Naive thymus-derived CD4-positive, alpha-beta T cell (primary cell): ENCODE results near the gene DAPK1. TPM values are rescaled to one million over a fixed set of nuclear protein-coding genes. Genes with fewer than 3 reads are reported as not detected.
"Not testable (repeated sequence)": the region's sequence is repeated elsewhere in the genome, so short reads cannot be mapped to it uniquely, and the experiment has no call there.

Experiments
- ATAC-seq: fragments of 150-1000 bp; cut with Tn5 transposase; 2 replicates; pipeline ENCODE4 v1.10.0; 2021; ENCODE audit warnings: mild to moderate bottlenecking, moderate library complexity
- CTCF ChIA-PET: fragments of 350-600 bp; sonication (Branson Sonifier 250); formaldehyde crosslinking; loops from one replicate; lab custom pipeline; 2021; ENCODE audit warnings: antibody characterized with exemption; lab: Charles Lee
- POLR2A ChIA-PET: fragments of 350-600 bp; sonication (Branson Sonifier 250); formaldehyde crosslinking; loops from one replicate; lab custom pipeline; 2021; ENCODE audit warnings: antibody characterized with exemption, inconsistent platforms; lab: Charles Lee
- DNase-seq, 9 donors: peaks; one replicate each; pipeline versions ENCODE4 v3.0.0 to v3.0.0-alpha.2; 2020 to 2022; ENCODE audit warnings: mixed read lengths in 1 of 9
- H3K27ac ChIP-seq: one replicate; pipeline ENCODE4 v1.7.0; 2013; ENCODE audit warnings: mild to moderate bottlenecking, low read depth, low read length, moderate library complexity
- H3K27me3 ChIP-seq, 2 donors: one replicate each; pipeline ENCODE4 v1.7.0; 2013; ENCODE audit warnings: low read length in 2 of 2, mild to moderate bottlenecking in 2 of 2, moderate library complexity in 2 of 2; ENCODE audit not compliant: control insufficient read depth in 2 of 2, insufficient read depth in 2 of 2
- H3K36me3 ChIP-seq, 3 experiments: 1 replicate in 2 of 3; 2 replicates in 1 of 3; pipeline ENCODE4 v1.7.0; 2013; ENCODE audit warnings: low read length in 3 of 3, mild to moderate bottlenecking in 3 of 3, moderate library complexity in 1 of 3; ENCODE audit not compliant: insufficient read depth in 3 of 3, control insufficient read depth in 2 of 3
- H3K4me1 ChIP-seq, 2 donors: one replicate each; pipeline ENCODE4 v1.7.0; 2013; ENCODE audit warnings: low read length in 2 of 2, mild to moderate bottlenecking in 2 of 2, moderate library complexity in 1 of 2; ENCODE audit not compliant: control insufficient read depth in 2 of 2, insufficient read depth in 2 of 2
- H3K4me3 ChIP-seq: 2 replicates; pipeline ENCODE4 v1.7.0; 2013; ENCODE audit warnings: mild to moderate bottlenecking, low read length
- H3K9me3 ChIP-seq, 3 experiments: 1 replicate in 2 of 3; 2 replicates in 1 of 3; pipeline ENCODE4 v1.7.0; 2013; ENCODE audit warnings: low read length in 3 of 3; ENCODE audit not compliant: control insufficient read depth in 2 of 3
- H3K27ac Mint-ChIP-seq, 9 donors: one replicate each; pipeline ENCODE4 v1.8.0; 2020 to 2022; ENCODE audit warnings: mixed read lengths in 9 of 9, mild to moderate bottlenecking in 8 of 9, moderate library complexity in 5 of 9, inconsistent platforms in 2 of 9
- H3K27me3 Mint-ChIP-seq, 5 donors: one replicate each; pipeline ENCODE4 v1.8.0; 2021 to 2022; ENCODE audit warnings: mixed read lengths in 5 of 5, mild to moderate bottlenecking in 1 of 5
- H3K36me3 Mint-ChIP-seq, 5 donors: one replicate each; pipeline ENCODE4 v1.8.0; 2020 to 2022; ENCODE audit warnings: mixed read lengths in 5 of 5, mild to moderate bottlenecking in 3 of 5, inconsistent platforms in 1 of 5
- H3K4me1 Mint-ChIP-seq, 7 donors: one replicate each; pipeline ENCODE4 v1.8.0; 2020 to 2022; ENCODE audit warnings: mixed read lengths in 7 of 7, mild to moderate bottlenecking in 3 of 7, inconsistent platforms in 1 of 7
- H3K4me3 Mint-ChIP-seq, 10 donors: one replicate each; pipeline ENCODE4 v1.8.0; 2020 to 2022; ENCODE audit warnings: mild to moderate bottlenecking in 10 of 10, mixed read lengths in 10 of 10, moderate library complexity in 6 of 10, inconsistent platforms in 2 of 10
- H3K9me3 Mint-ChIP-seq, 11 donors: one replicate each; pipeline ENCODE4 v1.8.0; 2020 to 2022; ENCODE audit warnings: mixed read lengths in 11 of 11, mild to moderate bottlenecking in 4 of 11, inconsistent platforms in 1 of 11, moderate library complexity in 1 of 11
- intact Hi-C, 2 donors: fragments of 100-400 bp; cut with micrococcal nuclease; formaldehyde crosslinking; loops; one replicate each; pipeline ENCODE4 v1.15.1; 2023
- polyA plus RNA-seq, 2 donors: library from polyadenylated mRNA; unstranded; fragments of 300-500 nt; fragmentation: Illumina TruSeq; gene quantifications; one replicate each; pipeline ENCODE4 v1.2.3, GENCODE V29; 2021
- total RNA-seq, 6 experiments: library from RNA in 5 of 6; stranded (reverse) in 5 of 6; gene quantifications; 1 replicate in 5 of 6; 2 replicates in 1 of 6; pipeline ENCODE4 v1.2.3 and lab custom pipeline; 2021 to 2026

DAPK1 gene
- total and polyA plus RNA-seq, 7 experiments from 2014 or later = 0.20 to 44.8 (median 1.9) TPM

DNA sequence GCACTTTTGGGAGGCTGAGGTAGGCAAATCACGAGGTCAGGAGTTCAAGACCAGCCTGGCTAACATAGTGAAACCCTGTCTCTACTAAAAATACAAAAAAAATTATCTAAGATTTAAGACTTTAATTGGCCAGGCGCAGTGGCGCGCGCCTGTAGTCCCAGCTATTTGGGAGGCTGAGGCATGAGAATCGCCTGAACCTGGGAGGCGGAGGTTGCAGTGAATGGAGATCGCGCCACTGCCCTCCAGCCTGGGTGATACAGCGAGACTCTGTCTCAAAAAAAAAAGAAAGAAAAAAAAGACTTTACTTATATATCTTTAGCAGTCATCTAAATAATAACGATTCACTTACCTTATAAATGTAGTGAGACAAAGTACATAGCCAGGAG lies 3.6 kb downstream of the DAPK1 start:
- H3K36me3 Mint-ChIP-seq, H3K27ac Mint-ChIP-seq, intact Hi-C loops, POLR2A ChIA-PET, H3K36me3 ChIP-seq, ATAC-seq, H3K27ac ChIP-seq, H3K27me3 ChIP-seq, H3K4me1 ChIP-seq, H3K4me3 Mint-ChIP-seq, H3K4me3 ChIP-seq, H3K9me3 Mint-ChIP-seq, DNase-seq, CTCF ChIA-PET, H3K9me3 ChIP-seq: not testable (repeated sequence)
- peaks cover 0 to 20% (median 10%) of the 10 kb centered on the region in 7 donors for H3K4me1 Mint-ChIP-seq
- peaks cover 41 to 53% (median 45%) of the 10 kb centered on the region in 5 donors for H3K27me3 Mint-ChIP-seq

DNA sequence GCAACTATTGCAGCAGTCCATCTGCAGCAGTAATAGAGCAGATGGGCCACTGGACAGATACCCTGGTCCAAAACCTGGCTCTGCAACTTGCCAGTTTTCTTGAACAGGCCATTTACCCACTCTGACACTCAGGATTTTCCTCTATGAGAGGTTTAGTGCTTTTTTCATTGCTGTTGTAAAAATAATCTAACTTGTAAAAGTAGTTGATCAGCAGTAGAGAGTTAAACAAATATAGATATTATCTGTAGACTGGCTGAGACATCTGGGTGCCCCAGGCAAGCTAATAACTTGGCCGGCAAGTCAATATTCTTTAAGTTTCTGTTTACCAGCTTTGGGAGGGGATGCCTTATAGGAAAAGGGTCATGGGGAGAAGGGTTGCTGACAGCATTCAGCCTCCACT lies 4.1 kb downstream of the DAPK1 start:
- CTCF ChIA-PET = no interaction called here
- POLR2A ChIA-PET = no interaction called here
- ATAC-seq (no peak), DNase-seq (no peak)
- no peaks in the 10 kb centered on the region for H3K36me3 ChIP-seq
- H3K4me3 ChIP-seq = no peak overlapping the region
- no peaks in the 10 kb centered on the region for H3K27me3 ChIP-seq
- no peaks in the 10 kb centered on the region for H3K4me1 ChIP-seq
- intact Hi-C loops = no loop called here
- no peak overlapping the region for H3K27ac Mint-ChIP-seq
- H3K9me3 ChIP-seq = no peaks in the 10 kb centered on the region
- peaks cover 38 to 48% (median 43%) of the 10 kb centered on the region in 5 donors for H3K27me3 Mint-ChIP-seq
- H3K9me3 Mint-ChIP-seq = peaks cover 0 to 3% (median 0%) of the 10 kb centered on the region in 11 donors
- no peak overlapping the region for H3K27ac ChIP-seq
- H3K4me1 Mint-ChIP-seq = peaks cover 0 to 20% (median 10%) of the 10 kb centered on the region in 7 donors
- H3K4me3 Mint-ChIP-seq = no peak overlapping the region
- H3K36me3 Mint-ChIP-seq = no peaks in the 10 kb centered on the region

DNA sequence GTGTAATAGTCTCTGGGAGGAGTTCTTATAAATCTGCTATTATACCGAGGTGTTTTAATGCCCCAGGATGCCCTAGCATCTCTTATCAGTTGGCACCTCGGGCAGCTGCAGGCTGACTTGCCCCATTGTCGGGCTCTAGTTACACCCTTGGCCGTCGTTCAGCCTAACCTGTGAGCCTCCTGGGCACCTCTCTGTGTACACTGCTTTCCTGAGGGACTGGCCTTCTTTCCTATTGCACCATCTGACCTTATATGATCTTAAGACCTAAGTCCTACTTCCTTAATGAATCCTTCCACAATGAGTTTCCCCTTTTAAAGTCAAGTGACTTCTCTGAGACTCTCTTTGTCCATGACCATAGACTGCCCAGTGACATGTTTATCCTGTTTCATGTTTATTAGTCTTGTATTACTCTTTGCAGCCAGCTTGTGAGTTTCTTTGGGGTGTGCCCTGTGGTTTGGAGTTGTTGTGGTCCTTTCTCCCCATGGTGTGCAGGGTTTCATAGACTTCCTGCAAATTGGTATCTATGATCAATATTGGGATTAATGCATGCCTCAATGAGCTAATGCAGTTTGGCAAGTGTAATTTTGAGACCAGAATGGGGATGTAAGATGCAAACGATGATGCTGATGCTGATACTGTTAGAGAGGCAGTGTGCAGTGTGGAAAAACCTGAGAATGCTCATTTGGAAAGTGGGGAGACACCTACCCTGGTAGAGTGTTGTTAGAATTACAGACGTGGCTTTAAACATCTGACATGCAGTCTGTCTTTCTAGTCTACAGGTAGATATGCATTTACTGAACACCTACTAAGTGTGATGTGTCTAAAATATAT lies 4.9 kb downstream of the DAPK1 start:
- Histone ChIP-seq H3K36me3 (no peaks in the 10 kb centered on the region), H3K27me3 (no peaks in the 10 kb centered on the region), H3K4me1 (no peaks in the 10 kb centered on the region), H3K4me3 (no peak overlapping the region), H3K9me3 (no peaks in the 10 kb centered on the region), H3K27ac (no peak overlapping the region)
- ATAC-seq = peak; percentile 77
- POLR2A ChIA-PET = no interaction called here
- intact Hi-C loops = no loop called here
- CTCF ChIA-PET = no interaction called here
- Mint-ChIP-seq H3K4me1 (peaks cover 0 to 16% (median 10%) of the 10 kb centered on the region in 7 donors), H3K36me3 (no peaks in the 10 kb centered on the region), H3K27me3 (peaks cover 32 to 44% (median 38%) of the 10 kb centered on the region in 5 donors), H3K9me3 (peaks cover 0 to 5% (median 0%) of the 10 kb centered on the region in 11 donors), H3K27ac (no peak overlapping the region), H3K4me3 (no peak overlapping the region)
- DNase-seq = no peak

DNA sequence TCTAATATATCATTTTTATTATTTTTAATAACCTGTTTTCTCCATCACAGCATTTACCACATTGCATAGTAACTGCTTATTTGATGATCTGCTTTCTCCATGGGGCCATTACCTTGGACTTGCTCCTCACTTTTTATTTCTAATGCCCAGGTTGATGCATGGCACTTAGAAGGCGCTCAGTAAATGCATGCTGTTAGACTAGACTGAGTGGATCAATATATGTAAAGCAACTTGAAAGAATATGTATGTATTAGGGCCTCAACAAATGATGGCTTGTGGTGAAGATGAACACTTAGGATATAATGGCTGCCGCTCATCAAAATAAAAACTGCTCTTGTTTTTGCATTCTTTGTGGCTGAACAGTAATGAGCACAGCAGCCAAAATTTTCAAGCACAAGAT lies 5.8 kb downstream of the DAPK1 start:
- Mint-ChIP-seq H3K27ac (no peak overlapping the region), H3K4me3 (no peak overlapping the region), H3K27me3 (peaks cover 30 to 44% (median 38%) of the 10 kb centered on the region in 5 donors), H3K9me3 (peaks cover 0 to 5% (median 0%) of the 10 kb centered on the region in 11 donors), H3K36me3 (no peaks in the 10 kb centered on the region), H3K4me1 (peaks cover 0 to 16% (median 8%) of the 10 kb centered on the region in 7 donors)
- intact Hi-C loops = no loop called here
- Histone ChIP-seq H3K27ac (no peak overlapping the region), H3K4me3 (no peak overlapping the region), H3K36me3 (no peaks in the 10 kb centered on the region), H3K9me3 (no peaks in the 10 kb centered on the region), H3K27me3 (no peaks in the 10 kb centered on the region), H3K4me1 (no peaks in the 10 kb centered on the region)
- DNase-seq (no peak), ATAC-seq (no peak)
- CTCF ChIA-PET = no interaction called here
- POLR2A ChIA-PET = no interaction called here

DNA sequence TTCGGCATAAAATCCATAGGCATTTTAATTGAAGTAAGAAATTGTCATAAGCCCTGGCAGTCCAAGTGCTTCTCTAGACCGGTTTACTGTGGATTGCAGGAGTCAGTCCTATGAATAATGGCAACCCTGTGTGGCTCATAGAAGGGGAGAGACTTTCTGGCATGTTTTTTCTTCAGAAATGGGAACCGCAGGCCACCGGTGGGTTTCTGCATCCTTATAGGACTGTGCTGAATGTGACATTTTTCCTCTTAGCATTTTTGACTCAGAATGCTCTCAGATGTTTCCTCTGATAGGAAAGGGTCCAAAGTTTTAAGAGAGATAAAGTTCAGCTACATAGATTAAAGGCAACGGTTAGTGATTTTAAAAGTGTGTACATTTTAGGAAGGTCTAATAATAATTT lies 6.3 kb downstream of the DAPK1 start:
- no peaks in the 10 kb centered on the region for H3K36me3 ChIP-seq
- POLR2A ChIA-PET = no interaction called here
- no peaks in the 10 kb centered on the region for H3K27me3 ChIP-seq
- DNase-seq (no peak), ATAC-seq (no peak)
- Mint-ChIP-seq H3K36me3 (no peaks in the 10 kb centered on the region), H3K4me1 (peaks cover 0 to 13% (median 5%) of the 10 kb centered on the region in 7 donors), H3K27ac (no peak overlapping the region), H3K9me3 (peaks cover 0 to 5% (median 0%) of the 10 kb centered on the region in 11 donors), H3K27me3 (peaks cover 26 to 40% (median 37%) of the 10 kb centered on the region in 5 donors), H3K4me3 (no peak overlapping the region)
- H3K4me1 ChIP-seq = no peaks in the 10 kb centered on the region
- intact Hi-C loops = no loop called here
- no peaks in the 10 kb centered on the region for H3K9me3 ChIP-seq
- H3K4me3 ChIP-seq = no peak overlapping the region
- H3K27ac ChIP-seq = no peak overlapping the region
- CTCF ChIA-PET = no interaction called here

DNA sequence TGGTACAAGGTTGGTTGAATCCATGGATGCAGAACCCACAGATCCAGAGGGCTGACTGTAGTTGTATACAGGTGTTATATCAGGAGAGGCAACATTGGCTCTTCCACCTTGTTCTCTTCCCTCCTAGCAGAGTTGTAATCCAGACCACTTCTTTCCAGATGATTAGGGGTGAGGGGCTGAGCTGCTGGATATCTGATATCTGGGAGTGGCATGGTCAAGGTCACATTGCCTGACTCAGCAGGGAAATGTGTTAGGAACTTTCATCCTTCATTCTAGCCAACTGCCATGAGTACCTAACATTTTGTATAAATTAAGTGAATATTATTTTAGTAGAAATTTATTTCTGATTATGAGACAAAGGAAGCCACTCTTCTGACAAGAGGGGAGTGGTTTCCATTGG lies 7.3 kb downstream of the DAPK1 start:
- DNase-seq = no peak
- Histone ChIP-seq H3K27me3 (no peaks in the 10 kb centered on the region), H3K4me3 (no peak overlapping the region), H3K27ac (no peak overlapping the region), H3K4me1 (no peaks in the 10 kb centered on the region), H3K36me3 (no peaks in the 10 kb centered on the region), H3K9me3 (no peaks in the 10 kb centered on the region)
- H3K36me3 Mint-ChIP-seq = no peaks in the 10 kb centered on the region
- no peak overlapping the region for H3K4me3 Mint-ChIP-seq
- H3K27ac Mint-ChIP-seq = no peak overlapping the region
- no peak for ATAC-seq
- CTCF ChIA-PET = no interaction called here
- peaks cover 16 to 34% (median 27%) of the 10 kb centered on the region in 5 donors for H3K27me3 Mint-ChIP-seq
- POLR2A ChIA-PET = no interaction called here
- intact Hi-C loops = no loop called here
- peaks cover 0 to 5% (median 4%) of the 10 kb centered on the region in 7 donors for H3K4me1 Mint-ChIP-seq
- H3K9me3 Mint-ChIP-seq = peaks cover 0 to 5% (median 0%) of the 10 kb centered on the region in 11 donors
